Right lobe of liver (tissue), 6 donors: ENCODE measurements around the gene RBM19. TPM values are rescaled to one million over a fixed set of nuclear protein-coding genes. Genes with fewer than 3 reads are reported as not detected.

ENCODE experiments used
- ATAC-seq, 4 donors: fragments of 200-7000 bp; cut with Tn5 transposase; one replicate each; pipeline ENCODE4 v1.9.1; 2020; ENCODE audit warnings: mild to moderate bottlenecking in 4 of 4, moderate library complexity in 4 of 4
- DNase-seq, 3 donors: peaks; one replicate each; pipeline ENCODE4 v3.0.0-alpha.2; 2020
- H3K27ac ChIP-seq, 3 donors: fragments of 200-600 bp; one replicate each; pipeline ENCODE4 v1.8.0; 2022
- H3K27me3 ChIP-seq, 2 donors: fragments of 200-600 bp; one replicate each; pipeline ENCODE4 v1.8.0; 2022
- H3K36me3 ChIP-seq, 4 donors: fragments of 200-600 bp; sonication (generic) in 1 of 4; one replicate each; pipeline versions ENCODE4 v1.5.1 to v1.8.0; 2017 to 2022; ENCODE audit warnings: control low read depth in 1 of 4
- H3K4me1 ChIP-seq, 4 donors: fragments of 200-600 bp; sonication (generic) in 1 of 4; one replicate each; pipeline versions ENCODE4 v1.5.1 to v1.8.0; 2017 to 2022; ENCODE audit warnings: control low read depth in 1 of 4
- H3K4me3 ChIP-seq, 3 donors: fragments of 200-600 bp; one replicate each; pipeline ENCODE4 v1.8.0; 2022
- H3K9me3 ChIP-seq, 4 donors: fragments of 200-600 bp; sonication (generic) in 1 of 4; one replicate each; pipeline versions ENCODE4 v1.5.1 to v1.8.0; 2017 to 2022; ENCODE audit warnings: control low read depth in 1 of 4
- CTCF ChIP-seq, 4 donors: fragments of 200-600 bp in 3 of 4; fragments of 450-650 bp in 1 of 4; IDR thresholded peaks; one replicate each; pipeline versions ENCODE4 v1.5.1 to v1.8.0; 2016 to 2022; ENCODE audit warnings: antibody characterized with exemption in 4 of 4, mild to moderate bottlenecking in 2 of 4
- POLR2A ChIP-seq: fragments of 450-650 bp; IDR thresholded peaks from one replicate; pipeline ENCODE4 v1.6.1; 2017; ENCODE audit warnings: antibody characterized with exemption, mild to moderate bottlenecking
- WGBS: methylation state at CpG from one replicate; pipeline ENCODE4 v1.1.6; 2018; ENCODE audit warnings: low coverage, low lambda C conversion rate; ENCODE audit not compliant: insufficient coverage; ENCODE audit errors: missing lambda C conversion rate; 5-methylcytosine and 5-hydroxymethylcytosine counted together
- intact Hi-C, 2 donors: fragments of 100-400 bp; cut with DNase I; formaldehyde crosslinking; loops; one replicate each; pipeline versions ENCODE4 v1.11.2 to v1.14.1; 2022
- total RNA-seq, 6 experiments: library from RNA; depleted of rRNA in 2 of 6; stranded (reverse); fragments of >200 nt in 2 of 6; fragmentation: NEBNext Ultra II Directional in 3 of 6; extraction: Animal tissue kit (Norgen Biotek cat#: 25700) in 3 of 6; gene quantifications; one replicate each; pipeline versions ENCODE4 v1.1.0 to v1.2.4, GENCODE V29; 2016 to 2023
- donor health status: DM: no; HTN: yes; CAD: no.
- donor health status: DM: no; HTN: no; CAD: no.
- donor health status: DM: no; HTN: no; CAD: no.
- donor health status: DM: no; HTN: yes; CAD: no.
- donor health status: DM: no; HTN: yes; CAD: no.

The RBM19 gene
- total RNA-seq, 6 experiments from 2014 or later, result 11.3 to 17.2 (median 14.2) TPM

- no peak overlapping the region for H3K27ac ChIP-seq
- no peaks in the 10 kb centered on the region for H3K36me3 ChIP-seq
- no peaks in the 10 kb centered on the region for H3K4me1 ChIP-seq
- DNase-seq (no peak), ATAC-seq (no peak)
- intact Hi-C loops, result no loop called here
- H3K27me3 ChIP-seq, result no peaks in the 10 kb centered on the region
- 88% methylated on average over 2 of the region's 2 CpGs for WGBS
- H3K4me3 ChIP-seq, result no peak overlapping the region
- TF ChIP-seq CTCF (IDR thresholded peaks at IDR 0.05), result no peak
- no peak for TF ChIP-seq POLR2A
- H3K9me3 ChIP-seq, result no peaks in the 10 kb centered on the region
Observed at GRCh38 chr12:113777751-113778150, 188.4 kb downstream of the RBM19 start.

- DNase-seq (no peak), ATAC-seq (no peak)
- intact Hi-C loops, result no loop called here
- H3K9me3 ChIP-seq, result no peaks in the 10 kb centered on the region
- 58% methylated on average over 2 of the region's 7 CpGs for WGBS
- H3K4me3 ChIP-seq, result no peak overlapping the region
- TF ChIP-seq CTCF (IDR thresholded peaks at IDR 0.05), result no peak
- no peak for TF ChIP-seq POLR2A
- no peaks in the 10 kb centered on the region for H3K4me1 ChIP-seq
- no peaks in the 10 kb centered on the region for H3K36me3 ChIP-seq
- no peak overlapping the region for H3K27ac ChIP-seq
- H3K27me3 ChIP-seq, result no peaks in the 10 kb centered on the region
Observed at GRCh38 chr12:113776536-113776935, 189.6 kb downstream of the RBM19 start.

- 56% methylated on average over 5 of the region's 5 CpGs for WGBS
- no peaks in the 10 kb centered on the region for H3K27me3 ChIP-seq
- no peak for ATAC-seq
- H3K27ac ChIP-seq, result no peak overlapping the region
- intact Hi-C loops, result no loop called here
- peaks cover 0 to 6% (median 0%) of the 10 kb centered on the region in 4 donors for H3K4me1 ChIP-seq
- TF ChIP-seq POLR2A, result no peak
- no peak for TF ChIP-seq CTCF (IDR thresholded peaks at IDR 0.05)
- no peaks in the 10 kb centered on the region for H3K36me3 ChIP-seq
- DNase-seq, result no peak
- no peak overlapping the region for H3K4me3 ChIP-seq
- H3K9me3 ChIP-seq, result no peaks in the 10 kb centered on the region
Observed at GRCh38 chr12:113774526-113774925, 191.6 kb downstream of the RBM19 start.

- 98% methylated on average over 5 of the region's 6 CpGs for WGBS
- no peaks in the 10 kb centered on the region for H3K27me3 ChIP-seq
- TF ChIP-seq CTCF (IDR thresholded peaks at IDR 0.05), result no peak
- TF ChIP-seq POLR2A, result no peak
- H3K4me3 ChIP-seq, result no peak overlapping the region
- H3K4me1 ChIP-seq, result peaks cover 0 to 6% (median 0%) of the 10 kb centered on the region in 4 donors
- DNase-seq, result no peak
- intact Hi-C loops, result no loop called here
- no peak overlapping the region for H3K27ac ChIP-seq
- no peak for ATAC-seq
- no peaks in the 10 kb centered on the region for H3K9me3 ChIP-seq
- H3K36me3 ChIP-seq, result no peaks in the 10 kb centered on the region
Observed at GRCh38 chr12:113772505-113773030, 193.6 kb downstream of the RBM19 start.
